Heart left ventricle (tissue), 16 donors: ENCODE results near the gene RNF17. TPM values are rescaled to one million over a fixed set of nuclear protein-coding genes. Genes with fewer than 3 reads are reported as not detected.

Source experiments
- ATAC-seq, 4 donors: fragments of 200-7000 bp; cut with Tn5 transposase; one replicate each; pipeline ENCODE4 v1.9.1; 2020 to 2022; ENCODE audit warnings: moderate library complexity in 4 of 4, mild to moderate bottlenecking in 3 of 4, moderate number of reproducible peaks in 1 of 4
- DNase-seq, 5 donors: peaks; one replicate each; pipeline ENCODE4 v3.0.0-alpha.2; 2020
- H3K27ac ChIP-seq, 12 donors: fragments of 200-600 bp; sonication (generic) in 4 of 12; one replicate each; pipeline versions ENCODE4 v1.5.0 to v1.8.0; 2016 to 2022; ENCODE audit warnings: mild to moderate bottlenecking in 2 of 12
- H3K27me3 ChIP-seq, 9 donors: fragments of 200-600 bp; sonication (generic) in 2 of 9; one replicate each; pipeline versions ENCODE4 v1.5.1 to v1.8.0; 2016 to 2022; ENCODE audit warnings: mild to moderate bottlenecking in 3 of 9
- H3K36me3 ChIP-seq, 9 donors: fragments of 200-600 bp; sonication (generic) in 2 of 9; one replicate each; pipeline versions ENCODE4 v1.5.0 to v1.8.0; 2018 to 2022; ENCODE audit warnings: mild to moderate bottlenecking in 2 of 9
- H3K4me1 ChIP-seq, 12 donors: fragments of 200-600 bp; sonication (generic) in 4 of 12; one replicate each; pipeline versions ENCODE4 v1.5.0 to v1.8.0; 2016 to 2022; ENCODE audit warnings: mild to moderate bottlenecking in 3 of 12
- H3K4me3 ChIP-seq, 12 donors: fragments of 200-600 bp; sonication (generic) in 4 of 12; one replicate each; pipeline versions ENCODE4 v1.5.0 to v1.8.0; 2017 to 2022; ENCODE audit warnings: mild to moderate bottlenecking in 9 of 12, moderate library complexity in 4 of 12
- H3K9me3 ChIP-seq, 12 donors: fragments of 200-600 bp; sonication (generic) in 4 of 12; one replicate each; pipeline versions ENCODE4 v1.5.0 to v1.8.0; 2016 to 2022; ENCODE audit warnings: mild to moderate bottlenecking in 1 of 12
- CTCF ChIP-seq, 12 donors: fragments of 200-600 bp; sonication (generic) in 4 of 12; IDR thresholded peaks; one replicate each; pipeline versions ENCODE4 v1.5.0 to v1.8.0; 2018 to 2022; ENCODE audit warnings: antibody characterized with exemption in 12 of 12, mild to moderate bottlenecking in 5 of 12
- POLR2A ChIP-seq, 2 donors: fragments of 450-650 bp; IDR thresholded peaks; one replicate each; pipeline ENCODE4 v1.6.1; 2017; ENCODE audit warnings: antibody characterized with exemption in 2 of 2, mild to moderate bottlenecking in 2 of 2, moderate library complexity in 2 of 2
- WGBS, 4 donors: extraction: QIAGEN DNeasy Blood & Tissue Kit in 2 of 4; methylation state at CpG; one replicate each; pipeline versions ENCODE4 v1.1.5 to v1.1.7; 2013 to 2018; 5-methylcytosine and 5-hydroxymethylcytosine counted together
- intact Hi-C, 10 donors: fragments of 100-400 bp; cut with DNase I; formaldehyde crosslinking; loops; one replicate each; pipeline versions ENCODE4 v1.11.1 to v1.14.2; 2022
- polyA plus RNA-seq, 2 donors: library from polyadenylated mRNA; stranded (reverse); fragments of 200-250 nt; gene quantifications; one replicate each; pipeline ENCODE4 v1.2.3, GENCODE V29; 2013
- total RNA-seq, 9 donors: library from RNA; depleted of rRNA in 2 of 9; stranded (reverse); fragments of >200 nt in 2 of 9; fragmentation: NEBNext Ultra II Directional in 3 of 9; extraction: Animal tissue kit (Norgen Biotek cat#: 25700) in 3 of 9; gene quantifications; one replicate each; pipeline versions ENCODE4 v1.1.0 to v1.2.4, GENCODE V29; 2016 to 2023
- donor health status: ischemic (EF 13 %, LVEDD 7.1; RV severe dilation, severe dysfunction).
- donor health status: healthy with polysubstance abuse.
- donor health status: DM: no; HTN: yes; CAD: no.
- donor health status: DM: no; HTN: no; CAD: no.
- donor health status: ischemic (EF 25% LVEDD 6.9; RV normal size, moderate dysfunction).
- donor health status: ischemic (EF 25% LVEDD 5.7; RV mildly dilated, moderate dysfunction).
- donor health status: healthy.
- donor health status: DM: yes; HTN: yes; CAD: no.
- donor health status: ischemic (EF 35%, LVEDD 5.7; RV mildly dilated, moderate dysfunction).
- donor health status: nonischemic (EF 11% LVEDD 7.7; RV severe dilation, severe dysfunction).
- donor health status: DM: yes; HTN: yes; CAD: no.
- donor health status: PGD.
- donor health status: ischemic (EF 29% LVEDD 5.4; RV normal size, mild dysfunction).
- donor health status: nonischemic (EF 23%, LVEDD 6.1; RV moderate dilation, normal function).

RNF17 gene
- total and polyA plus RNA-seq, 11 donors = 0.13 to 0.17 (median 0.16) TPM; not detected in 8

- H3K9me3 ChIP-seq = no peaks in the 10 kb centered on the region
- 52 to 59% (median 56%) methylated on average over 4 of the region's 4 CpGs for WGBS, 4 donors
- no peaks in the 10 kb centered on the region for H3K4me1 ChIP-seq
- TF ChIP-seq CTCF (IDR thresholded peaks at IDR 0.05) (no peak), POLR2A (IDR thresholded peaks at IDR 0.05) (no peak)
- H3K27me3 ChIP-seq = peaks cover 0 to 22% (median 3%) of the 10 kb centered on the region in 9 donors
- H3K27ac ChIP-seq = no peak overlapping the region
- no peak overlapping the region for H3K4me3 ChIP-seq
- ATAC-seq = no peak
- no peaks in the 10 kb centered on the region for H3K36me3 ChIP-seq
- DNase-seq = no peak
- intact Hi-C loops = loop anchor here in 1 of 10 donors (10.0 kb wide), 1 partner anchor 116 kb away; no protein-coding TSS in a partner anchor
Observed at GRCh38 chr13:24868874-24869273, 104.9 kb downstream of the RNF17 start.

- DNase-seq (no peak), ATAC-seq (no peak)
- Histone ChIP-seq H3K27ac (no peak overlapping the region), H3K27me3 (peaks cover 0 to 27% (median 5%) of the 10 kb centered on the region in 9 donors), H3K4me3 (no peak overlapping the region), H3K9me3 (no peaks in the 10 kb centered on the region), H3K4me1 (no peaks in the 10 kb centered on the region), H3K36me3 (no peaks in the 10 kb centered on the region)
- WGBS, 4 donors = 75 to 85% (median 78%) methylated on average over 6 of the region's 6 CpGs
- intact Hi-C loops = no loop called here
- TF ChIP-seq POLR2A (IDR thresholded peaks at IDR 0.05) = no peak
- no peak for TF ChIP-seq CTCF (IDR thresholded peaks at IDR 0.05)
Observed at GRCh38 chr13:24870380-24870760, 106.4 kb downstream of the RNF17 start.

- Histone ChIP-seq H3K4me3 (no peak overlapping the region), H3K27me3 (peaks cover 0 to 33% (median 0%) of the 10 kb centered on the region in 9 donors), H3K9me3 (no peaks in the 10 kb centered on the region), H3K4me1 (no peaks in the 10 kb centered on the region), H3K36me3 (no peaks in the 10 kb centered on the region), H3K27ac (no peak overlapping the region)
- DNase-seq = no peak
- intact Hi-C loops = no loop called here
- WGBS, 4 donors = 86 to 91% (median 87%) methylated on average over 6 of the region's 6 CpGs
- TF ChIP-seq CTCF (IDR thresholded peaks at IDR 0.05) = no peak
- no peak for TF ChIP-seq POLR2A (IDR thresholded peaks at IDR 0.05)
- no peak for ATAC-seq
Observed at GRCh38 chr13:24875566-24875965, 111.6 kb downstream of the RNF17 start.

GRCh38 chr13:24877531-24877930 is 113.6 kb downstream of the RNF17 start:
- intact Hi-C loops = no loop called here
- 85 to 90% (median 87%) methylated on average over 1 of the region's 1 CpG for WGBS, 4 donors

More at GRCh38 chr13:24877531-24877930, 113.6 kb downstream of the RNF17 start:
- ATAC-seq (no peak), DNase-seq (no peak)
- no peak overlapping the region for H3K4me3 ChIP-seq
- TF ChIP-seq CTCF (IDR thresholded peaks at IDR 0.05) (no peak), POLR2A (IDR thresholded peaks at IDR 0.05) (no peak)
- no peaks in the 10 kb centered on the region for H3K9me3 ChIP-seq
- H3K4me1 ChIP-seq = no peaks in the 10 kb centered on the region
- H3K27ac ChIP-seq = no peak overlapping the region
- H3K27me3 ChIP-seq = peaks cover 0 to 26% (median 0%) of the 10 kb centered on the region in 9 donors
- peaks cover 0 to 3% (median 0%) of the 10 kb centered on the region in 9 donors for H3K36me3 ChIP-seq
